22Rv1 (cell line): Measurements from ENCODE around the gene TMEM236.

Source experiments
- CTCF ChIP-seq: fragments of 450-650 bp; IDR thresholded peaks from 2 replicates; pipeline ENCODE4 v1.5.1; 2017; ENCODE audit warnings: mild to moderate bottlenecking
- ZFX ChIP-seq: fragments of 450-650 bp; IDR thresholded peaks from 2 replicates; pipeline ENCODE4 v1.6.1; 2017; ENCODE audit warnings: antibody characterized with exemption, borderline replicate concordance

DNA sequence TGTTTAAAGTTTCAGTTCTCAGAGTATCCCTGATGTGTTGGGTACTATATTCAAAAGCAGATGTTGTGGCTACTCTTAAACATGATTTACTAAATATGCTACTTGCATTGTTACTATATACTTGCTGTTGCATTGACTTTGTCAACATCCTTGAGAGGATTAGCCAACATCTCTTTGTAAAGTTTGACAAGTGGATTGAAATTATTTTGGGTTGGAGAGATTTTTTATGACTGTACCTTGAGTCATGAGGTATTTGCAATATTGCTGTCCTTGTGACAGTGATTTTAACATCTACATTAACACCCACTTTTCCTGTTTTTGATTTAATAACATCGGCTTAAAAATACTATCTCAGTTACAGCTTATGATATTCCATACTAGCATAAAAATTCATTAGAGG, 89.0 kb downstream of the TMEM236 start:
- TF ChIP-seq CTCF (no peak), ZFX (no peak)
